Measurements from ENCODE around the gene RNF14. TPM values are rescaled to one million over a fixed set of nuclear protein-coding genes. Genes with fewer than 3 reads are reported as not detected.

The RNF14 gene
- total and polyA plus RNA-seq, 2 donors (not counting 3 experiments of a cell fraction or from before 2014, with no cell fraction given) = 23.5 to 55.9 TPM

DNA sequence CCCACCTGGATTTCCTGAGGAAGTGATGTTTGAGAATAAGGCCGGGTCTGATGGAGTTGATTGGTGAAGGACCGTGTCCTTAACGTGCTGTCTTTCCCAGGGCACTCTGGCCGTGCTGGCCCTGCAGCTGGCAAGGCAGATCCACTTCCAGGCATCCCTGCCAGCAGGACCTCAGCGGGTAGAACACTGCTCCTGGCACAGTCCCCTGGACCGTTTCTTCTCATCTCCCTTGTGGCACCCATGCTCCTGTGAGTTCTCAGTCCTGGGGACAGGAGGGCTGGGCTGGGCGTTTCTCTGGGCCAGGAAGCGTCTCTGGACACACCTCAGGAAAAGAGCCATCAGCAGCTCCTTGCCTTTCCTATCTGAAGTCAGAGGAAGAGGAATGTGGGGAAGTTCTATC, 40.9 kb upstream of the RNF14 start:
- Histone ChIP-seq H3K4me1 (ENCODE audit: control insufficient read depth, extremely low read depth, insufficient read depth, low read length) (peaks cover 12% of the 10 kb centered on the region), H3K9me3 (replicated peaks; ENCODE audit: control insufficient read depth, insufficient read depth, low read length) (no peaks in the 10 kb centered on the region), H3K27ac (ENCODE audit: insufficient read depth, low read depth, low read length) (no peak overlapping the region), H3K36me3 (ENCODE audit: control insufficient read depth in 2 of 2, extremely low read depth in 1 of 2, insufficient read depth in 2 of 2, low read length in 2 of 2) (peaks cover 21 to 34% of the 10 kb centered on the region in 2 experiments), H3K9ac (replicated peaks; ENCODE audit: extremely low read depth, insufficient read depth, low read length) (no peak overlapping the region), H3K4me2 (ENCODE audit: insufficient read depth, low read length) (no peak overlapping the region), H4K20me1 (replicated peaks; ENCODE audit: control insufficient read depth, extremely low read depth, insufficient read depth, low read length) (no peaks in the 10 kb centered on the region), H3K4me3 (replicated peaks in 1 of 3; ENCODE audit: insufficient read depth in 1 of 3, low read depth in 1 of 3, low read length in 3 of 3) (no peak overlapping the region), H3K9me1 (replicated peaks; ENCODE audit: control insufficient read depth, extremely low read depth, insufficient read depth, low read length) (no peaks in the 10 kb centered on the region), H3K79me2 (ENCODE audit: control insufficient read depth, insufficient read depth, low read length) (peaks cover 11% of the 10 kb centered on the region), H2AFZ (ENCODE audit: low read depth, low read length) (no peak overlapping the region), H3K27me3 (ENCODE audit: control insufficient read depth in 2 of 2, insufficient read depth in 2 of 2, low read length in 2 of 2) (no peaks in the 10 kb centered on the region)
- intact Hi-C loops (cut with micrococcal nuclease) (no loop called here), dilution Hi-C loops (cut with MboI; ENCODE audit: extremely low pct_ligation_motif_present, low sequenced_read_pairs) (no loop called here)
- FAIRE-seq (no peak), DNase-seq (ENCODE audit: low read depth, low spot score) (no peak)
- ChIA-PET POLR2A (no interaction called here), CTCF (interaction anchor here (4.0 kb wide), 1 partner anchor 32 kb away, joined by 23 read pairs; no protein-coding TSS in a partner anchor)
- BruUV-seq (replicated peaks) = no TSS peak
- TF ChIP-seq JUN (IDR thresholded peaks at IDR 0.05; ENCODE audit: borderline replicate concordance, insufficient read depth, insufficient read length, low read depth) (no peak), FOS (IDR thresholded peaks at IDR 0.05; ENCODE audit: borderline replicate concordance, insufficient read depth, low read length) (no peak), GATA2 (IDR thresholded peaks at IDR 0.05; ENCODE audit: insufficient read depth, insufficient read length, low read depth, low read length) (no peak), MYC (IDR thresholded peaks at IDR 0.05; ENCODE audit: low read depth, low read length) (no peak), POLR2A (IDR thresholded peaks at IDR 0.05; ENCODE audit: low read depth, low read length) (no peak), EZH2 (IDR thresholded peaks at IDR 0.05; ENCODE audit: borderline replicate concordance, low read depth, low read length, severe bottlenecking) (no peak), POLR2AphosphoS5 (IDR thresholded peaks at IDR 0.05; ENCODE audit: insufficient read depth, low read depth, low read length) (no peak)
- TF ChIP-seq, protein P1, sequence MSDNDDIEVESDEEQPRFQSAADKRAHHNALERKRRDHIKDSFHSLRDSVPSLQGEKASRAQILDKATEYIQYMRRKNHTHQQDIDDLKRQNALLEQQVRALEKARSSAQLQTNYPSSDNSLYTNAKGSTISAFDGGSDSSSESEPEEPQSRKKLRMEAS (IDR thresholded peaks at IDR 0.05; ENCODE audit: insufficient read depth, insufficient read length) = no peak
- TF ChIP-seq, protein P2, sequence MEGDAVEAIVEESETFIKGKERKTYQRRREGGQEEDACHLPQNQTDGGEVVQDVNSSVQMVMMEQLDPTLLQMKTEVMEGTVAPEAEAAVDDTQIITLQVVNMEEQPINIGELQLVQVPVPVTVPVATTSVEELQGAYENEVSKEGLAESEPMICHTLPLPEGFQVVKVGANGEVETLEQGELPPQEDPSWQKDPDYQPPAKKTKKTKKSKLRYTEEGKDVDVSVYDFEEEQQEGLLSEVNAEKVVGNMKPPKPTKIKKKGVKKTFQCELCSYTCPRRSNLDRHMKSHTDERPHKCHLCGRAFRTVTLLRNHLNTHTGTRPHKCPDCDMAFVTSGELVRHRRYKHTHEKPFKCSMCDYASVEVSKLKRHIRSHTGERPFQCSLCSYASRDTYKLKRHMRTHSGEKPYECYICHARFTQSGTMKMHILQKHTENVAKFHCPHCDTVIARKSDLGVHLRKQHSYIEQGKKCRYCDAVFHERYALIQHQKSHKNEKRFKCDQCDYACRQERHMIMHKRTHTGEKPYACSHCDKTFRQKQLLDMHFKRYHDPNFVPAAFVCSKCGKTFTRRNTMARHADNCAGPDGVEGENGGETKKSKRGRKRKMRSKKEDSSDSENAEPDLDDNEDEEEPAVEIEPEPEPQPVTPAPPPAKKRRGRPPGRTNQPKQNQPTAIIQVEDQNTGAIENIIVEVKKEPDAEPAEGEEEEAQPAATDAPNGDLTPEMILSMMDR (IDR thresholded peaks at IDR 0.05; ENCODE audit: extremely low read depth in 1 of 2, insufficient read depth in 1 of 2, low read depth in 1 of 2, low read length in 2 of 2) = no peak

Measured in endothelial cell of umbilical vein (primary cell).